GM18517 (cell line): Measurements from ENCODE around the gene ABO.
"Not testable (repeated sequence)": the region's sequence is repeated elsewhere in the genome, so short reads cannot be mapped to it uniquely, and the experiment has no call there.

Source experiments
- ATAC-seq: cut with Tn5 transposase; IDR thresholded peaks from one replicate; pipeline ENCODE4 v1.9.1; 2021; ENCODE audit warnings: mild to moderate bottlenecking, moderate library complexity; ENCODE audit not compliant: unreplicated experiment

Gene ABO

GRCh38 chr9:133264235-133264764, 10.7 kb downstream of the ABO start:
- ATAC-seq = no peak

- no peak for ATAC-seq
These were observed 11.4 kb downstream of the ABO start for GRCh38 chr9:133263557-133263956.

GRCh38 chr9:133262226-133262625, 12.8 kb downstream of the ABO start:
- ATAC-seq = no peak

GRCh38 chr9:133261753-133262120, 13.3 kb downstream of the ABO start:
- no peak for ATAC-seq

- ATAC-seq = no peak
These were observed 13.8 kb downstream of the ABO start for GRCh38 chr9:133261103-133261752.

- no peak for ATAC-seq
These were observed 14.5 kb downstream of the ABO start for GRCh38 chr9:133260334-133261102.

GRCh38 chr9:133258061-133259015, 16.7 kb downstream of the ABO start:
- ATAC-seq = no peak

GRCh38 chr9:133257465-133257956, 17.5 kb downstream of the ABO start:
- no peak for ATAC-seq

GRCh38 chr9:133256686-133257091, 18.3 kb downstream of the ABO start:
- no peak for ATAC-seq

GRCh38 chr9:133256136-133256461, 18.9 kb downstream of the ABO start:
- no peak for ATAC-seq

GRCh38 chr9:133255371-133256135, 19.4 kb downstream of the ABO start:
- no peak for ATAC-seq

- no peak for ATAC-seq
These were observed 20.5 kb downstream of the ABO start for GRCh38 chr9:133254471-133254870.

- ATAC-seq = no peak
These were observed 21.7 kb downstream of the ABO start for GRCh38 chr9:133253268-133253667.

GRCh38 chr9:133252301-133253020, 22.5 kb downstream of the ABO start:
- no peak for ATAC-seq

GRCh38 chr9:133251773-133252172, 23.2 kb downstream of the ABO start:
- ATAC-seq = no peak

GRCh38 chr9:133251221-133251620, 23.8 kb downstream of the ABO start:
- ATAC-seq = not testable (repeated sequence)

- ATAC-seq = no peak
These were observed 24.2 kb downstream of the ABO start for GRCh38 chr9:133250741-133251170.

- no peak for ATAC-seq
These were observed 25.7 kb downstream of the ABO start for GRCh38 chr9:133249337-133249736.

GRCh38 chr9:133248726-133249295, 26.2 kb downstream of the ABO start:
- ATAC-seq = no peak
